Measurements from ENCODE around the gene KCNQ1. TPM values are rescaled to one million over a fixed set of nuclear protein-coding genes. Genes with fewer than 3 reads are reported as not detected.

KCNQ1 gene
- total RNA-seq, 2 experiments from 2014 or later, result 24.2 to 26.6 TPM

DNA sequence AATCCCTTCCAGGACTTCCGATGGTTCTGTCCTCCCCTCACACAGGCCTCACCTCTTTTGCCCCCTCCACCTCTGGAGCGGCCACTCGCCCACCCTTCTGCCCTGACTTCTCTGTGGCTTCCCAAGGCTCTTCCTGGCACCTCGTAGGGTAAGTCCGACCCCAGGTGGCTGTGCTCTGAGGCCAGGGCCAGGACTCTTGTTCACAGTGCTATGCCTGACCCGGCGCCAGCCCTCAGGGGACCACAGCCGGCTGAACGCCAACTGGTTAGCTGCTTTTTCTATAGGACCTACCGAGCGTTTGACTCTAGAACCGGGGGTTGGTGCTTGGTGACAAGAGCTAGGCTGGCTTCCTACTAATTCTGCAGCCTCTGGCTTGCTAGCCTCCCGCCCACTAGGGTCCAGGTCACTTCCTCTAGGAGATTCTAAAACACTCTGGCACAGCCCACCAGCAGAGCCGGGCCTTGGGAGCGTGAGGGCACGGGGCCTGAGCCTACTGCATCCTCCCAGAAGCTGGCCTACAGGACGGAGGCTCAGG is 283.4 kb downstream of the KCNQ1 start:
- no peak overlapping the region for H3K4me3 Mint-ChIP-seq
- H3K27me3 Mint-ChIP-seq, result no peaks in the 10 kb centered on the region
- no peaks in the 10 kb centered on the region for H3K9me3 Mint-ChIP-seq
- no peak overlapping the region for H3K27ac Mint-ChIP-seq
- POLR2A ChIA-PET, result no interaction called here
- no peaks in the 10 kb centered on the region for H3K36me3 Mint-ChIP-seq
- no peaks in the 10 kb centered on the region for H3K4me1 Mint-ChIP-seq
- ATAC-seq (ENCODE audit: low read depth), result no peak
- no peak for DNase-seq

DNA sequence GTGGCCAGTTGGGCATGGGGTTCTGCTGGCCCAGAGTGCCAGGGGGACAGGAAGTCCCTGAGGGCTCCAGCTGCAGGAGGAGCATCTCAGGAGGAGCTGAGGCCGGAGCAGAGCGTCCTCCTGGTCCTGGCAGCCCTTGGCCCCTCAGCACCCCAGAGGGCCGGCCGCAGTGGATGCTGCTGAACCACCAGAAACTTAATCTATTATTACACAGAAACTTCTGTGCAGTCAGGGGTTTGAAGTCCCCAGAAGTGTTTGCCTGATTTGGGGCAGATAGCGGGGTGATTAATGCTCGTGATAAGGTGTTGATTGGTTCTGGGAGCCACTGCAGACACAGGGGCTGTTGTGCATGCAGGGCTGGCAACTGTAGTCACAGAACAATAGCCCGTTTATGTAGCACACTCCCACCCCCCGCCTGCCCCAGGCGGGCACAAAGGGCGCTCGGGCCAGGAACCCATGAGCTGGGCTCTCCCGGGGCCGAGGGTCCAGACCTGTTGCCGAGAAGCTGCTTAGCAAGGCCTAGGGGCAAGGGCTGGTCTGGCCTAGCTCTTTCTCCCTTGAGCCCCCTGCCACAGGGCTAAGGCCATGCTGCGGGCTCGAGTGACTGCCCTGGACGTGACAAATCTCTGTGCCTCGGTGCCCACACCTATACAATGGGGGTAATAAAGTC is 284.0 kb downstream of the KCNQ1 start:
- Mint-ChIP-seq H3K27ac (no peak overlapping the region), H3K4me1 (no peaks in the 10 kb centered on the region), H3K4me3 (no peak overlapping the region), H3K9me3 (no peaks in the 10 kb centered on the region), H3K36me3 (no peaks in the 10 kb centered on the region), H3K27me3 (no peaks in the 10 kb centered on the region)
- POLR2A ChIA-PET, result no interaction called here
- no peak for DNase-seq
- ATAC-seq (ENCODE audit: low read depth), result no peak

DNA sequence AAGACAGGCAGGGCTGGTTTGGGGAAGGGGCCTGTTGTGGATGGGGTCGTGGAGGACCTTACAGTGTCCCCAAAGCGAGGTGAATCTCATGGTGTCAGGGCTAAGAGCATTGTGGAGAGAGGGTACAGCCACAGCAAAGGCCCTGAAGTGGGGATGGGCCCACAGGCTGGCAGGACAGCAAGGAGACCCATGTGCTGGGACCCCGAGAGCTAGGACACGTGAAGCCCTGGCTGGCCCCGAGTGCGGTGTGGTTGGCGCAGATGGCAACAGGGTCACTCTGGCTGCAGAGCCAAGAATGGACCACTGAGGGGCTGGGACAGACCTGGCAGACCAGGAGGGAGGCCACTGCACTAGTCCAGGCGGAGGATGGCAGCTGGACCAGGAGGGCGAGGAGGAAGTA is 285.0 kb downstream of the KCNQ1 start:
- POLR2A ChIA-PET, result no interaction called here
- ATAC-seq (ENCODE audit: low read depth), result no peak
- H3K9me3 Mint-ChIP-seq, result no peaks in the 10 kb centered on the region

DNA sequence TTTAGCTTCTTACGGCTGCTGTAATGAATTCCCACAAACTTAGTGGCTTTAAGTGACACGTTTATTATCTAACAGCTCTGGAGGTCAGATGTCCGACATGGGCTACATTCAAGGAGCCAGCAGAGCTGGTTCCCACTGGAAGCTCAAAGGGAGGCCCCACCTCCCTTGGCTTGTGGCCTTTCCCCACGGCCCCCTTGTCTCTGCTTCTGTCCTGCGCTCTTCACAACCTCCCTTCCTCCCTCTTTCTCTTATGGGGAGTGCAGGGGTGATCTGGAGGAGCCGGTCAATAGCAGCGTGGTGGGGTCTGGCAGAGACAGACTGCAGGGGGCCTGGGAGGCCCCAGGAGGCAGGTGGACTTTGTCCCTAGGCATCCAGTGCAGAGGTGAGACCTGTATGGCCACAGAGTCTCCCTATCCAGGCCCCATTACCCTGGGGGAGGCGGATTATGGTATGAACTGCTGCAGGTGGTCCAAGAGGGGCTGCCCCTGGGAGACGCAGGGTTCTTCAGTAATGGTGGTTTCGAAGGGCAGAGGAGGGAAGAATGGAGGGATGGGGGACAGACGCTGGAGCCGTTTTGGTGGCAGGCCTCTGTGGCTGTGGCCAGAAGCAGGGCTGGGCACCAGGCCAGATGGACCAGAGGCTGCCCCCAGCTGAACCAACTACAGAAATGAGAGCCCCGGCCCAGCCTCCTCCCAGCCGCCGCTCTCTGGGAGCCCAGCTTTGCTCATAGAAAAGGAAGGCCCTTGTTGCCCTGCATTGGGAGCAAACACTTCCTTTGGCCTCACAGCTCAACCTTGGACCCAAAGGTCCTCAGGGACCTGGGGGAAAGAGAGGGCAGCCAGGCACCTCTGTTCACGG is 285.7 kb downstream of the KCNQ1 start:
- H3K36me3 Mint-ChIP-seq, result no peaks in the 10 kb centered on the region
- no peak for ATAC-seq (ENCODE audit: low read depth)
- no peak overlapping the region for H3K4me3 Mint-ChIP-seq
- POLR2A ChIA-PET, result no interaction called here
- H3K27me3 Mint-ChIP-seq, result no peaks in the 10 kb centered on the region
- H3K9me3 Mint-ChIP-seq, result no peaks in the 10 kb centered on the region
- H3K27ac Mint-ChIP-seq, result no peak overlapping the region
- DNase-seq, result no peak
- no peaks in the 10 kb centered on the region for H3K4me1 Mint-ChIP-seq

More for the DNA sequence above, 285.0 kb downstream of the KCNQ1 start:
- H3K27ac Mint-ChIP-seq, result no peak overlapping the region
- H3K4me3 Mint-ChIP-seq, result no peak overlapping the region
- H3K27me3 Mint-ChIP-seq, result no peaks in the 10 kb centered on the region
- DNase-seq, result no peak
- H3K36me3 Mint-ChIP-seq, result no peaks in the 10 kb centered on the region
- H3K4me1 Mint-ChIP-seq, result no peaks in the 10 kb centered on the region

DNA sequence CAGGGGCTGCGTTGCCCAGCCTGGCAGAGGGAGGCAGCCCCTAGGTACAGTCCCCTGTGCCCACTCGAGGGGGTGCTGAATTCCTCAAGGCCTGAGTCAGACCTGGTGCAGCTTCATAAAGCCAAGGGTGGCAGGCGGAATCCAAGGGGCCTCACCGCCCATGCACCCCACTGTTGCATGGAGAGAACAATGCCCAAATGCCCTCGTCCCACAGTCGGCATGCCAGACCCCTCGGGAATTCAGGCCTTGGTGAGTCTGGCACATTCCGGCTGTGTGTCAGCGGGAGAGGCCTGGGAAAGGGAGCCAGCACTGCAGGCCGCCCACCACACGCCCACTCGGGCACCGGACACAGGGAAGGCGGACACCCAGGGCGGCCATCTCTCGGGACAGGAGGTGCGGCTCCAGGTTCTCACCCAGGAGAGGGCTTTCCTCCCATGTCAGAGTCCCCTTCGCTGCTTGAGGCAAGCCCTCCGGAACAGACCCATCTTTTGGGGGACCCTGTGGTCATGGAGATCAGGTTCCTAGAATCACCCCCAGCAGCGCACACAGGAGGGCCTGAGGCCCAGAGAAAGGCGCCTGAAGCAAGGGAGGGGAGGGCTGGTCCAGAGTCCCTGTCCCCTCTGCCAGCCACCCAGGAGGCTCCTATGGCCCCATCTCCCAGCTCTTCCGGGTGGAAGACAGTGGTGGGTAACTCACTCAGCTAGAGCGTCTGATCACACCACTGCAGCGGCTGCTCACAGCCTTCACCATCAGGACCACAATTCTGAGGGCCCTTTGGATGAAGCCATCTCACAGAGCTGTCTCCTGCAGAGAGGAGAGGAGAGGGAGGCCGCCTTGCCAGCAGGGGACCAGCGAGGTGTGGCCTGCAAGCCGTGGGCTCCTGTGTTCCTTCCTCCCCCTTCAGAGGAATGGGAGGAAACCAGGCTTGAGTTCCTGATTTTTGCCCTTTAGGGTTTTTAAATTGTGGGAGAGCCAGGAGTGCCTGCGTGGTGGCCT is 286.6 kb downstream of the KCNQ1 start:
- H3K27ac Mint-ChIP-seq, result no peak overlapping the region
- H3K4me3 Mint-ChIP-seq, result no peak overlapping the region
- ATAC-seq (ENCODE audit: low read depth), result no peak
- H3K4me1 Mint-ChIP-seq, result no peaks in the 10 kb centered on the region
- no peaks in the 10 kb centered on the region for H3K9me3 Mint-ChIP-seq
- DNase-seq, result no peak
- no peaks in the 10 kb centered on the region for H3K27me3 Mint-ChIP-seq
- POLR2A ChIA-PET, result no interaction called here
- no peaks in the 10 kb centered on the region for H3K36me3 Mint-ChIP-seq

DNA sequence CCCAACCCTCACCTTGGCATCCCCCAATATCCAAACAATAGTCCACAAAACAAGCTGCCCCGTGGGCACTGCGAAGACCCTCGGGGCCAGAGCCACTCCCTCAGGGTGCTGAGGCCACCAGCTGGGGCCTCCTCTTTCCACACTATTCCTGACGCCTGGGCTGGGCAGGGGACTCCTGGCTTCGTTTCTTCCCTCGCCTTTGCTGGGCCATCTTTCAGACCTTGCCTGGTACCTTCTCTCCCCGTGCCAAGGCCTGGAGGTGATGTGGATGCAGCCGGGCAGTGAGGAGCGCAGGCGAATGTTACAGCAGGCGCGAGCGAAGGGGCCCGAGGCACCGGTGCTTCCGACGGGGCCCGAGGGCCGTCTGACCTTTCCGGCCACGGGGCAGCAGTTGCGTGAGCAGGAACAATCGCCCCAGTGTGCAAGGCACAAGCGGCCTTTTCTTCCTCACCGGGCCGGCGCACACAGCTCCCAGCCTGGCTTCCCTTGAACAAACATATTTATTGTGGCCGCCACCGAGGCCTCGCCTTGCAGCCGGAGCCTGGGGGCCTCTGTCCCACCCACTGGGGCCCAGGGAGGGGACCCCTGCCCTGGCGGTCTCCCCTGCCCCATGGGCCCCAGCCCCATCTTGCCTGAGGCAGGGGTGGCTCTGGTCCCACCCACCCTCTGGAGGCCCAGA is 287.6 kb downstream of the KCNQ1 start:
- no peaks in the 10 kb centered on the region for H3K4me1 Mint-ChIP-seq
- H3K9me3 Mint-ChIP-seq, result no peaks in the 10 kb centered on the region
- ATAC-seq (ENCODE audit: low read depth), result no peak
- H3K27ac Mint-ChIP-seq, result no peak overlapping the region
- no peak overlapping the region for H3K4me3 Mint-ChIP-seq
- no peaks in the 10 kb centered on the region for H3K27me3 Mint-ChIP-seq
- no peaks in the 10 kb centered on the region for H3K36me3 Mint-ChIP-seq
- DNase-seq, result no peak
- POLR2A ChIA-PET, result no interaction called here

DNA sequence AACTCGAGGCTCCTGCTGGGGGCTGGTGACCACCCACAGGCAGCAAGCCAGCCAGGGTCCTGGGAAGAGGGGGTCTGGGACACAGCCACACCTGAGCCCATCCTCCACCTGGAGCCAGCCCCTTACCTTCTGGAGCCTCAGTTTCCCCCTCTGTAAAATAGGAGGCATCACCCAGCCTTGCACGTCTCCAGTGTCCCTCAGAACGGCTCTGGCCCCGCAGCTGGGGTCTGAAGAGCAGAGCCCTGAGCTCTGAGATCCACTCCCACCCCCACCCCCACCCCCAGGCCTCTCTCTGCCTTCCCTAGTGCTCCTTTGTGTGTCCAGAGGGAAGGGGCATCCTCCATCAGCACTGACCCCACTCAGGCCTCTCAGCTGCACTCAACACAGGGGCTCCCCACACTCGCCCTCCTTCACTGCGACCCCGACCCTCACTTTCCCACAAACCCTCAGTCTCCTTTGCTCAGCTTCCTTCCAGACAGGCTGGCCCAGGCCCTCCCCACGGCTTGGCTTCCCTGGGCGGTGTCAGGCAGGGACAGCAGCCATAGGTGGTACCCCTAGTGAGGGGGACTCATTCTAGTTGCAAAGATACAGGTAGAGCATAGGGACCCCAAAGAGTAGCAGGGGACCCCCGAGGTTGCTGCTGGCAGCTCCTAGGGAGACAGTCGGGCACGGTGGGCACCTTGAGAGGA is 288.3 kb downstream of the KCNQ1 start:
- Mint-ChIP-seq H3K36me3 (no peaks in the 10 kb centered on the region), H3K27ac (no peak overlapping the region), H3K27me3 (no peaks in the 10 kb centered on the region), H3K4me1 (no peaks in the 10 kb centered on the region), H3K4me3 (no peak overlapping the region), H3K9me3 (no peaks in the 10 kb centered on the region)
- ATAC-seq (ENCODE audit: low read depth), result no peak
- POLR2A ChIA-PET, result no interaction called here
- DNase-seq, result no peak

DNA sequence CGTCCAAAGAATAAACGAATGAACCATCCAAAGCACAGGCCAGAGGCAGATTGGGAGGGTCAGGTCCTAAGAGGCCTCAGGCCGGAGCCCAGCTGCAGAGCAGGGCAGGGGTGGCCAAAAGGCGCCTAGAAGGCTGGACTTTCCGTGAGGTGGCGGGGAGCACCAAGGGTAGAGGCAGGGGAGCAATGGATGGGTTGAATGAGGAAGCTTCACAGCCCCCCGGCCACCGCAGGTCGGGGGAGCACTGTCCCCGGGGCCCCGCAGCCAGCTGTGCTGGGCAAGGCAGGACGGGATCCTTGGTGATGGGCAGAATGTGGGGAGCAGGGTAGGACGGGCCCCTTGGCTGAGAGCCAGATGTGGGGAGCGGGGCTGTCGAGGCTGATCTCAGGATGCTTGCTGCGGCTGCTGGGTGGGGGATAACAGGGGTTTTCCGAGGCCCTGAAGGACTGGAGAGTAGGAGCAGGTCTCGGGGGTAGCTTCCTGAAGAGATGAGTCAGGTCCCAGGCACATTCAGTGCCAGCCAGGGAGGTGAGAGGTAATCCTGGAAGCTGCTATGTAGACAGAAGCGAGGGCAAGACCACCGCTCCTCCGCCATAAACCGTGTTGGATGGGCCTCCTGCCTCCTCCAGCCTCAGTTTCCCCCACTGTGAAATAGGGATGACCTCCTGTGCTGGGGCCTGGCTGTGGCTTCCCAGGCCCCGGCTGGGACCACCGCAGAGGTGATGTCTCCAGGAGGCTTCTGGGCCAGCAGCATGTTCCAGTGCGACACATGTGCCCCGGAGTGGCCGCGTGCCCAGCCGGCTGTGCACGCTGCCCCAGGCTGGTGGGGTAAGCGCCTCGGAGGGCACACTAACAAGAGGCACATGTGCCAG is 289.6 kb downstream of the KCNQ1 start:
- H3K9me3 Mint-ChIP-seq, result no peaks in the 10 kb centered on the region
- H3K36me3 Mint-ChIP-seq, result no peaks in the 10 kb centered on the region
- H3K27ac Mint-ChIP-seq, result no peak overlapping the region
- ATAC-seq (ENCODE audit: low read depth), result no peak
- DNase-seq, result no peak
- POLR2A ChIA-PET, result no interaction called here
- H3K4me3 Mint-ChIP-seq, result no peak overlapping the region
- H3K4me1 Mint-ChIP-seq, result no peaks in the 10 kb centered on the region
- H3K27me3 Mint-ChIP-seq, result no peaks in the 10 kb centered on the region

DNA sequence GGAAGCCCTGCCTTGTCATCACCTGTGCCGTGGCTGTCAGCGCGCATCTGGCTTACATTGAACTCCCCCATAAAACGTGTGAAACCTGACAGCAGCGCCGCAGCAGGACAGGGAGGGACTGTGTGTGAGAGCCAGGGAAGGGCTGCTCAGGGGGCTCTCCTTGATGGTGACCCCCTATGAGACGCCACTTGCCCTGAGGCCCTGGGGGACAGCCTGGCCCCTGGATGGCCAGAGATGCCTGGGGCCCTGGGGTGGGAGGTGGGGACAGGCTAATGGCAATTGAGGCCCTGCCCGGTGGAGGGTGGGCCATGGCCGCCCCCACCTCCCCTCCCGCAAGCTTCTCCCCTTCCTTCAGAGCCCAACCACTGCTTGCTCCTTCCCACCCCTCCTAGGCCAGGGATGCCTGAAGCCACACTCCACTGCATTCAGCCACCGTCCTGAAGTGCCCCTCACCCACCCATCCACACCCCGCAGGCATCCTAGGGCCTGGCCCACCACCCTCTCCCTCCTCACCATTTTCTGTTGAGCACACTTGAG is 290.3 kb downstream of the KCNQ1 start:
- Mint-ChIP-seq H3K36me3 (no peaks in the 10 kb centered on the region), H3K4me1 (no peaks in the 10 kb centered on the region), H3K27me3 (no peaks in the 10 kb centered on the region), H3K27ac (no peak overlapping the region), H3K4me3 (no peak overlapping the region), H3K9me3 (no peaks in the 10 kb centered on the region)
- POLR2A ChIA-PET, result no interaction called here
- DNase-seq (no peak), ATAC-seq (ENCODE audit: low read depth) (no peak)

DNA sequence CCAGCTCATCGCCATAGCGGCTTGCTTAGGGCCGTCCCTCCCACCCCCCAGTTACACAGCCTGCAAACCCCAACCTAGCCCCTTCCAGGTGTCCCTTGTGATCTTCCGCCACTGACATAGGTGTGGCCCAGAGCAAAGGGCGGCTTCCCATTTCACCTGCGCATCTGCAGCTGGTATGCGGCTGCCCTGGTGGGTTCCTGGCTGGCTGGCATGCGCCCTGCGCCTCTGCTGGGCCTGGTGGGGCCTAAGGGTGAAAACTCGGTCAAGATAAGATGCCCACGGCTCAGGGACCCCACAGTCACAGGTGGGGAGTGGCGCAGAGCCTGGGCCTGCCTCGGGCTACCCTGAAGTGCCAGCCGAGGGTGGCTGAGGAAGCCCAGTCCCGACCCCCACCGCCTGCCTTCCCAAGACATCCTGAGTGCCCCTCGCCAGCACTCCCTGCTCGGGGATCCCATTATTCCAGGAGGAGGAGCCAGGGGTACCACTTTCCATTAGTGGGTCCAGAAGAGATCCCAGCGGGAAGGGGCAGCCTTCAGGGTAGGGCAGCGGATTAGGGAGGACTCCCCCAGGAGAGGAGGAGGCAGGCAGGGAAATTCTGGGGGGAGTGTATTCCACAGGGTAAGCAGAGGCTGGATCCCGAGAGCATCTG is 291.9 kb downstream of the KCNQ1 start:
- DNase-seq, result no peak
- H3K36me3 Mint-ChIP-seq, result no peaks in the 10 kb centered on the region
- no peaks in the 10 kb centered on the region for H3K27me3 Mint-ChIP-seq
- no peak overlapping the region for H3K27ac Mint-ChIP-seq
- no peak overlapping the region for H3K4me3 Mint-ChIP-seq
- H3K9me3 Mint-ChIP-seq, result no peaks in the 10 kb centered on the region
- POLR2A ChIA-PET, result no interaction called here
- ATAC-seq (ENCODE audit: low read depth), result no peak
- H3K4me1 Mint-ChIP-seq, result no peaks in the 10 kb centered on the region

DNA sequence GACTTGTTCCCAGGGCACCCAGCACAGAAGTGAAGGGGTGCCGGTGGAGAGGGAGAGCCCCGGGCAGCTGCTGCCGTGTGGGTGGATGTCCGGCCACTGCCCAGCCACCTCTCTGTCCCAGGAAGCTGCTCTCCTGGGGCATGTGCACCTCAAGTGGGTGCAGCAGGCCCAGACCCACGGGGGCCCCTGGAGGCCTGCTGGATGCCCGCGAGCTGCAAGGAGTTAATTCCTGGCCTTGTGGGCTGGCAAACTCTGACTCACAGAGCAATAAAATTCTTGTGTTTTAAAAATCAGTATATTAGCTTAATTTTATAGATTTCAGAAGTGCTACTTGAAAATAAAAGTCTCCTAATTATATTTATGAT is 292.4 kb downstream of the KCNQ1 start:
- H3K27me3 Mint-ChIP-seq, result no peaks in the 10 kb centered on the region
- no peak overlapping the region for H3K27ac Mint-ChIP-seq
- DNase-seq, result no peak
- H3K4me3 Mint-ChIP-seq, result no peak overlapping the region
- no peaks in the 10 kb centered on the region for H3K4me1 Mint-ChIP-seq
- POLR2A ChIA-PET, result no interaction called here
- H3K9me3 Mint-ChIP-seq, result no peaks in the 10 kb centered on the region
- H3K36me3 Mint-ChIP-seq, result no peaks in the 10 kb centered on the region
- no peak for ATAC-seq (ENCODE audit: low read depth)
